GM18519 (cell line): ENCODE measurements around the gene PTGDR.

Experiments
- ATAC-seq: cut with Tn5 transposase; IDR thresholded peaks from one replicate; pipeline ENCODE4 v1.9.1; 2021; ENCODE audit warnings: mild to moderate bottlenecking, moderate library complexity; ENCODE audit not compliant: unreplicated experiment, low FRiP score

PTGDR gene

DNA sequence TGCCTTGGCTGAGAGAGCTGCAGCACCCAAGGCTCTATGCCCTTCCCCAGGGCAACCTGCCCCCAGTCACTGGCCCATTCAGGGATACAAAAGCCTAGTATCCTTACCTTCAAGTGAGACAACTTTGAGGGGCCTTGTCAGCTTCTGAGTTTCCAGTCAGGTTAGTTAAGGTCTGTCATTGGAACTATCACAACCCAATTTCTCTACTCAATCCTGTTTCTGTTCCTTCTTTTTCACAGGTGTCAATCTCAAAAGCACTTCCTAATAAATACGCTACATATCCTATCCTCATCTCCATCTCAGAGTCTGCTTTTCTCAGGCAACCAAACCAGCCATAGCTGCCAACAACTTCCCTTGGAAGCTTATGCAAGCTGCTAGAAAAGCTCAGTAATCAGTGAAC is 4.9 kb upstream of the PTGDR start:
- no peak for ATAC-seq

DNA sequence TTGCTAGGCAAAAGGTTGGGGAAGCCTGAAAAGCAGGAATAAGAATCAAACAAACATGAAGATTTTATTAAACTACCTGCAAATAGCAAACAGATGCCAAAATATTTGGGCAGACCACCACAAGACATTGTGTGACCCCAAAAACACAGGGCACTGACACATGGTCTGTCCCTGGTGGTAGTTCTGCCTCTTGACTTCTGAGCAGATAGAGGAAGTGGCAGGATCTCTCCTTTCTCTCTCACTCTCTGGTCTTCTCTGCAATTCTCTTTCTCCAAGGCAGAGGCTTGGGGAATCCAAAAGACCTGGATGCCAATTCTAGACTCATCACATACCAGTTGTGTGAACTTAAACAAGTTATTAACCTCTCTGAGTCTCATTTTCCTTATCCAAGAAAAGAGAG is 4.3 kb upstream of the PTGDR start:
- no peak for ATAC-seq

DNA sequence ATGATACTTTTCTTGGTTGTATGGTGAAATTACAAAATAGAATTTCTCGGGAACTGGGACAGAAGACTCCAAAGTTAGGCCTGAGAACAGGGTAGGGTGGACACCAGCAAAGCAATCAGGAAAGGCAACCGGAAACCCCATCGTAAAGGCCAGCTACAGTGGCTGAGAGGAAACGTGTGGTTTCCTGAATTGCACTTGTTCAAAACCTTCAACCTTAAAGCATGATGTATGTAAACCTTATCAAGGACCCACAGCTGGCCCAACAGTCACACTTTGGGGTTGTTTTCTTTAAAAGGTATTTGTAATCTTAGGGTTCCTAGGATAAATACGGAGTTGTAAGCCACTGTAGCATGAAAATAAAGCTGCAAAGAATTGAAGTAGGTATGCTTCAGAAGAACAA is 2.2 kb upstream of the PTGDR start:
- no peak for ATAC-seq

DNA sequence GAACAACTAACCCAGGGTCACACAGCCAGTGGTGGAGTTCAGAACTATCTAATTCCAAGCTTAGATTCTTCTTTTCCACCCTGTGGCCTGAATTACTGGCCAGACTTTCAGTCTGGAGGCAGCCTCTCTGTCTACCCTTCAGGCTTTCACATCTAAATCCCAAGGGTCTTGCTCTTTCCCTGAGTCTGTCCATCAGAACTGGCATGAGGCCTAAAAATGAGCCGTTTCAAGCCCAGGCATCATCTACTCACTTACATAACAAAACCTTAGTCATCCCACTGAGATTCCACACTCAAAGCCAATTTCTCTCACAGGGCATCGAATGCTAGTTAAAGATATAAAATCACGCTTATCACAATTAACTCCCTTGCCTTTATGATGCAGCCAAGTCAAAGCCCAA is 1.3 kb upstream of the PTGDR start:
- no peak for ATAC-seq

DNA sequence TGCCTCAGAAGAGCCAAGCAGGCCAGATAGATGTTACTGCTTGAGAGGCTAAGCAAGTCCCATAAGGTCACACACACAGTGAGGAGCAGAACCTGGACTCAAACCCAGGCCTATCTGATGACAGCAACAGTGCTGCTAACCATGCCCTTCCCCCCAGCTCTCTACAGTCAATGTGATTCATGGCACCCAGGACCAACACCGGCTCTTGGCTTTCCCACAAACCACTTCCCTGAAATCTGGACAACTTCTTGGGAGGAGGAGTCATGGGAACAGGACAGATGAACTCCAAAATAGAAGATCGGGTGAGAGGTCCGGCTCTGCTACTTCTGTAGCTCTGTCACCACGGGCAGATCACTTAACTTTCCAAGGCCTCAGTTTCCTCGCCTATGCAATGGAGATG is 716 bp upstream of the PTGDR start:
- ATAC-seq: no peak

DNA sequence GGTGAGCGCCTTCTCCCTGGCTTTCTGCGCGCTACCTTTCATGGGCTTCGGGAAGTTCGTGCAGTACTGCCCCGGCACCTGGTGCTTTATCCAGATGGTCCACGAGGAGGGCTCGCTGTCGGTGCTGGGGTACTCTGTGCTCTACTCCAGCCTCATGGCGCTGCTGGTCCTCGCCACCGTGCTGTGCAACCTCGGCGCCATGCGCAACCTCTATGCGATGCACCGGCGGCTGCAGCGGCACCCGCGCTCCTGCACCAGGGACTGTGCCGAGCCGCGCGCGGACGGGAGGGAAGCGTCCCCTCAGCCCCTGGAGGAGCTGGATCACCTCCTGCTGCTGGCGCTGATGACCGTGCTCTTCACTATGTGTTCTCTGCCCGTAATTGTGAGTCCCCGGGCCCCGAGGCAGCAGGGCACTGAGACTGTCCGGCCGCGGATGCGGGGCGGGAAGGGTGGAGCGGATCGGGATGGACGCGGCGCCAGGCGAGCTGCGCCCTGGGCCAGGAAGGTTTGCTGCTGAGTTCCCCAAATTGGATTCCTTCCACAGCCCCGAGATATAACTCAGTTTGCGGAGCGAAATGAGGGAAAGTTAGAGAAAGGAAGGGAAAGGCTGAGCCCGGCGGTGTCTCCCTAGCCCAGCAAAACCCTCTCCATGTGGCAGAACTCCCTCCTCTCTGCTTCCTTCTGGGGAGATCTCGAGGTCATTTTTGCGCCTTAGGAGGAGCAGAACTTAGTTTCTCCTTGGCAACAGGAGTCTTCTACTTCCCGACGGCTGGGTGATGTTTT is 972 bp downstream of the PTGDR start:
- ATAC-seq: no peak

DNA sequence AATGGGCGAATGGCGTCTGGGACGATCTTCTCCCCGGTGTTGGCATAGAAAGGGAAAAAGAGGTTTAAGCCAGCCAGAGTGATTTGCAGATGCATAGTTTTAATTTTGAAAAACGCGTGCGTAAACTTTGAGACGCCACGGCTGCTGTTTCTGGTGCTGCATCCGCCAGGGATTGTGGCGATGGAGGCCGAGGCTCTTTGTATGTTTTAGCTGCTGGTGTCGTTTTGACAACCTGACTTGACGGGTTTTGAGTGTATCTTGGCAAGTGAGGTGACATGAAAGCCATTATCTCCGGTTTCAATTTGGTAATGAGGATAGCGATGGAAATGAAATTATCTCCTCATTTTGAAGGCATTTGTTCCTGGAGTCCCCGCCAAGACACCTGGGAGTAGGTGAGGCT is 1.6 kb downstream of the PTGDR start:
- no peak for ATAC-seq

DNA sequence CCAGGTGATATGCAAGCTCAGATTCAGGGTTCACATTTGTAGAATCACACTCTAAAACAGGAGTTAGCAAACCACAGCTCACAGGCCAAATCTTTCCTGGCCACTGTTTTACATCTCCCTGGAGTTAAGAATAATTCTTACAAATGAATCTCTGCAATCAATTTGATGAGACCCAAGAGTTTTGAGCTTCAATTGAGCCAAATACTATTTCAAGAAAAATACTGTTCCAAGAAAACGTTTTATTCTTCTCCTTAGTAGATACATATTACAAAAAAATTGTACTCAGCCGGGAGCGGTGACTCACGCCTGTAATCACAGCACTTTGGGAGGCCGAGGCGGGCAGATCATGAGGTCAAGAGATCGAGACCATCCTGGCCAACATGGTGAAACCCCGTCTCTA is 2.5 kb downstream of the PTGDR start:
- ATAC-seq: no peak

DNA sequence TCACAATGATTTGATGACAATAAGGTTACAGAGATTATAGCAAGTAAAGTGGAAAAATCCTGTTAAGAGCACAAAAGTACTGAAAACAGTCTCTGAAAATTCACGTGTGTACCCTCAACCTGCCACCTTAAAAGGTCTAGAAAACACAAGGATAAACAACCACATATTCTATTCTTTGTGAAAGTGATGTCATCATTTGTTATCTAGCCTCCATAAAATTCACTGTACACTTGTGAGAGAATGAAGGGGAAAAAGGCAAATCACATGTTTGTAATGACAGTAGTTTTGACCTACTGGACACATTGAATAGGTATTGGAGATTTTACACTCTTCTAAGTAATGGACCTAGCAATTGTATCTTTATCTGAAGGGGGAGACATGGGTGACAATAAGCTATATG is 4.0 kb downstream of the PTGDR start:
- no peak for ATAC-seq

DNA sequence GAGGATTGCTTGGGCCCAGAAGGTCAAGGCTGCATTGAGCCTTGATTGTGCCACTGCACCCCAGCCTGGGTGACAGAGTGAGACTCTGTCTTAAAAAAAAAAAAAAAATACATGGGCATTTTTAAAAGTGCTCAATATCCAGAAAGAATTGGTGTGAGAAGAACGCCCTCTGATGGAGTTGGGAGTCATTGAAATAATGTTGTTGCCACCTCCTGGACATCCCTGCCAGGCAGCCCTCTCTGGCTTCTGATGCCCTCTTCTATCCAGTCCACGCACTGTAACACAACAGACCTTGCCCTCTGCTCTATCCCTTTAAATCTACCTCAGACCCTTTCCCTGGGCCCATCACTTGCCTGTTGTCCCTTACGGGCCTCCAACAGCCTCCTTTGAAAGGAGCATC is 4.9 kb downstream of the PTGDR start:
- no peak for ATAC-seq

DNA sequence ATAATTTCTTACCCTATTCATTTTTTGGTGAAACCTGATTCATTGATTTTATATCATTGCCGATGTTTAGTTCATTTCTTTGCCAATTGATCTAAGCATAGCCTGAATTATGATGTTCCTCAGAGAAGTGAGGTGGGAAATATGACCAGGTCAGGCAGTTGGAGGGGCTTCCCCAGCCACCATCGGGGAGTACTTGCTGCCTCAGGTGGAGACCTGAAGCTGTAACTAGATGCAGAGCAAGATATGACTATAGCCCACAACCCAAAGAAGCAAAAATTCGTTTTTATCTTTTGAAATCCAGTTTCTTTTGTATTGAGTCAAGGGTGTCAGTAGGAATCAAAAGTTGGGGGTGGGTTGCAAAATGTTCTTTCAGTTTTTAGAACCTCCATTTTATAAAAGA is 7.9 kb downstream of the PTGDR start:
- no peak for ATAC-seq

DNA sequence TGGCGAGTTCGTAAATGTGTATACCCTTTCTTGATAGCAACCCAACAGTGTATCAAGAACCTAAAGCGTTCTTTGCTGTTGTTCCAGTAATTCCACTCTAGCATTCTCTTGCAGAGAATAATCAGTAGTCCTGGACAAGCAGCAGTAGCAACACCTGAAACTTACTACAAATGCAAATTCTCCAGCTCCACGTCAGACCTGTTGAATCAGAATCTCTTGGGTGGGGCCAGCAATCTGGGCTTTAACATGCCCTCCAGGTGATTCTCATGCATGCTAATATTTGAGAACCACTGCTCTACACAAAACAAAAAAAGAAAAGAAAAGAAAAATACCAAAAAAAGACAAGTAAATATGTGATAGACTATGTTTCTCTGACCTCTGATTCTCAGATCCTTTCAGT is 10.1 kb downstream of the PTGDR start:
- no peak for ATAC-seq

DNA sequence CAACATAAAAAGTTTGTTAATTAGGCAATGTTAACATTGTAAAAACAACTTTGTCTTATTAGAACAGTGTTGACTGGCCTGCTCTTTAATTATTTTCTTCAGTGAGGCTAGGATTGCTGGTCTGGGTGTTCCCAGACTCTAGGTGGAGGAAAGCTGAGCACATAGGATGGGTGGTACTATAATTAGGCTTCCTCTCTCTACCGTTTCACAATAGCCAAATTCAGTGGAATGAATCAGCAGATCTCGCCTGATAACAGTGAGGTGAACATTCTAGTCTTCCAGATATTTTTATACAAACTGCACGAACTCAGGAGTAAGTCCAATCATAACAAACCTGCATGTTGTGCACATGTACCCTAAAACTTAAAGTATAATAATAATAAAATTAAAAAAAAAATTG is 11.9 kb downstream of the PTGDR start:
- no peak for ATAC-seq

DNA sequence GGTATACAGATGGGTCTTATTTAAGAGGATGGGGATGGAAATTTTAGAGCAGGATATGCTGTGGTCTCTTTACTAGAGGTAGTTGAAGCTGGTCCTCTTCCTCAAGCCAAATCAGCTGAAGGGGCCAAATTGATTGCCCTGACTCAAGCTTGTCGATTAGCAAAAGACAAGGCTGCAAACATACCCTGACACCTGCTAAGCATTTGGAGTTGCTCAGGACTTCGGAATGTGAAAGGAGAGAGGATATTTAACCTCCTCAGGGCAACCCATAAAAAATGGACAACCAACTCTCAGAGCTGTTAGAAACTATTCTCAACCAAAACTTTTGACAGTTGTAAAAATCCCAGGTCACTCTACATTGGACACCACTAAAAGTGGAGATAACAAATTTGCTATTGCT is 15.6 kb downstream of the PTGDR start:
- no peak for ATAC-seq

DNA sequence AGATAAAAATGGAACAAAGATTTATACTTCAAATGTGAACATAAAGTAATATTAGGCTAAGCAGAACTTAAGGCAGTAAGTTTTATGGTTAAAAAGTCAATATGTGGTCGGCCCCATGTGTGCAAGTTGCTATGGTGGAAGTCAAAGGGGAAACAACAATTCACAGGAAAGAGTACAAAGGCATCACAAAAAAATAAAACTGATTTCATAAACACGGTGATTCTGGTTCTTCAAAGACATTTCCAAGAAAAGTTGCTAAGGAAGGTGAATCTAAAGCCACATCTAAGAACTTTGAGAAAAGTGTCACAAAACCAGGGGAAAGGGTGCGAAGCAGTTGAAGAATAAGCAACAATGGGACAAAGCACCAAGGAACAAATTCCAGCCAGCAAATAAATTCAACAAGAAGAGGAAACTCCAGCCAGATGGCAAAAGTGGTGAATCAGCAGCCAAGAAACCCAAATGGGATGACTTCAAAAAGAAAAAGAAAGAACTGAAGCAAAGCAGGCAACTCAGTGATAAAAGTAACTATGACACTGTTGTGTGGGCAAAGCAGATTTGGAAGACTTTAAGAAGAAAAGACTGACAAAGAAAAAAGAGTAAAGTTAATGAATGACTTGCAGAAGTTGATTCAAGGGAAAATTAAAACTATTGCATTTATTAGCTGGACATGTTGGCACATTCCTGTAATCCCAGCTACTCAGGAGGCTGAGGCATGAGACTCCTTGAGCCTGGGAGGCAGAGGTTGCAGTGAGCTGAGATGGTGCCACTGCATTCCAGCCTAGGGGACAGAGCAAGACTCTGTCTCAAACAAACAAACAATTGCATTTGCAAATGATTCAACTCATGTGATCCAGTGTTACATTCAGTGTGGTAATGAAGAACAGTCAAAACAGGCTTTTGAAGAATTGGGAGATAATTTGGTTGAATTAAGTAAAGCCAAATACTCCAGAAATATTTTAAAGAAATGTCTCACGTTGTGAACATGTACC is 19.5 kb downstream of the PTGDR start:
- ATAC-seq: no peak

DNA sequence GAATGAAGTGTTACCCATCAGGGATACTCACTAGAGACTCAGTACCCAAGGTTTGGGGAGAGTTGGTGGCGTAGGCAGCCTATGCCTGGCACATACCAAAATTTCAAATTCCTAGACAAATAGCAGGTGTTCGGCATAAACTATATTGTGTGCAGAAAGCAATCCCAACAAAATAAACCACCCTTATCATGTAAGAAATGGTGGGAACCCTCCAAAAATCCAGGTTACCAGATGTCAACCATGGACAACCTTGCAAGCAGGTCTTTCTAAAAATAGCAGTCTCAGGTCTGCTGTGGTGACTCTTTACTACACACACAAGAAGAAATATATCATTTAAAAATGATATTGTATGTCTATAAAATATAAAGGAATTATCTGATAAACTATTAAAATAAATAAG is 28.9 kb downstream of the PTGDR start:
- ATAC-seq: no peak

DNA sequence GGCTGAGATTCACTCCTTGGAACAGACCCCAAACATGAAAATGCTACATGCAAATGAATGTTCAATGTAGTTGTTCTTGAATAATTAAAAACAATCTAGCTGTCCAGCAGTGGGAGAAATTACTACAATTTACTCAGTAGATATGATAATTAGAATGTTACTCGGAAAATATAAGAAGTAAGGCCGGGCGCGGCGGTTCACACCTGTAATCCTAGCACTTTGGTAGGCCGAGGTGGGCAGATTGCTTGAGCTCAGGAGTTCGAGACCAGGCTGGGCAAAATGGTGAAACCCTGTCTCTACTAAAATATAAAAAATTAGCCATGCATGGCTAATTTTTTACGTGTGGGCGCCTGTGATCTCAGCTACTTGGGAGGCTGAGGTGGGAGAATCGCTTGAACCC is 31.3 kb downstream of the PTGDR start:
- ATAC-seq: no peak

DNA sequence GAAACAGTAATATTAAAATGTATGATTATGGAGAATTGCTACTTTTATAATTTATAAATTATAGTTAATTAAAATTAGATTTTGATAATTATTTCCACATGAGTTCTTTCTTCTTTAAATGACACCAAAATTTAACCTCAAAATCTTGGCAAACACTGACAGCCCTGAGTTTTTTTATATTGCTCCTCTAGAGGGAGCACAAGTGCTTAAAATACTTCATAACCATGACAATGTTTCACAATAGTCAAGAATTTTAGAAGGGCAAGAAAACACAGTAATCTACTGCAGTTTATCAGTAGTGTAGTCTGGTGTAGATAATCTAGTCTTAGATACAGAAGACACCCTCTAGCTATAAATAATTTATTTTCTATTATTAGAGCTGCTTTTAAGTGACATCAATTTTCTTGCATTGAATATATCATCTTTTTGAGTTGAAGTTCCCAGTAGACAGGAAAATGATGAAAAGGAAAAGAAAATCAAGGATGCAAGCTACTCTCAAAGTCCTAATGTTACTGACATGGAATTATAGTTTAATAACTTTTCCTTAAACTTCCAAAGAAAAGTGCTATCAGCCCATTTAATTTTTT is 32.3 kb downstream of the PTGDR start:
- ATAC-seq: no peak

DNA sequence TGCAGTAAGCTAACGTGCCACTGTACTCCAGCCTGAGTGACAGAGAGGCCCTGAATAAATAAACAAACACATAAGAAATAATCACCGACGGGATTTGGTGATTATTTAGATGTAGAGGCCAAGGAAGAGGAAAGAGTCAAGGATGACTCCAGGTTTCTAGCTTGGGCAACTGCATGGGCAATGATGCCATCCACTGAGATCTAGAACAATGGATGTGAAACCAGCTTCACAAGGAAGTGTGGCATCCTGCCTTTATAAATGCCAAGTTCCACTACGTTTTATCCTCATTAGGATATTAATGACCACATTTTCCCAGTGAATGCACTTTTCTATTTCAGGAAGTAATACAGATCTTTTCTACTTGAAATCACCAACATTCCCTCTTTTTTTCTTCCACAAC is 35.7 kb downstream of the PTGDR start:
- no peak for ATAC-seq

DNA sequence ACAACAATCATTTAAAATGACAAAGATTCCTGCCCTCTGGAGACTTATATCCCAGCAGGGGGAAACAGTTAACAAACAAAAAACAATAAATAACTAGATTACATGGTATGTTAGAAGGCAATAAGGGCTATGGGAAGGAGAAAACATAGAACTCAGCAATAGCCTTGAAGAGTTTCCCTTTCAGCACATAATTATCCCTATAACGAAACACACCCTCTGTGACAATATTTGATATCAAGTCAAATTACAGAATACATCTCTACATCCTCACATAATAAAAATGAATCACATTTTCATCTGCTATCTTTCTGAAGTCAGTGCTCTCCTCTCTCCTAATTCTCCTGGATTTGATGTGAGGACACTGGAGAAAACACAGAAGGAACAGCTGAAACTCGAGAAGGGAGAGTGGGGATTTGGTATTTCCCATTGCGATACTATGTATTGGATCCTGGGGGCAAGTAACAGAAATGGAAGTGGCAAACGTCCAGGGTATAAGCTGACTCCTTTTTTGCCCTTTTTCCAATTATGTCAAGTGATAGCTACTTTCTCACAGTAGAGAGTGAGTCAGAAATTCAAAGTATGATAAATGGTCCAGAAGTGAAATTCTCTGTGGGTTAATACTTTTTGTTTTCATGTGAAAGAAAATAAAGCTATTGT is 36.9 kb downstream of the PTGDR start:
- no peak for ATAC-seq

DNA sequence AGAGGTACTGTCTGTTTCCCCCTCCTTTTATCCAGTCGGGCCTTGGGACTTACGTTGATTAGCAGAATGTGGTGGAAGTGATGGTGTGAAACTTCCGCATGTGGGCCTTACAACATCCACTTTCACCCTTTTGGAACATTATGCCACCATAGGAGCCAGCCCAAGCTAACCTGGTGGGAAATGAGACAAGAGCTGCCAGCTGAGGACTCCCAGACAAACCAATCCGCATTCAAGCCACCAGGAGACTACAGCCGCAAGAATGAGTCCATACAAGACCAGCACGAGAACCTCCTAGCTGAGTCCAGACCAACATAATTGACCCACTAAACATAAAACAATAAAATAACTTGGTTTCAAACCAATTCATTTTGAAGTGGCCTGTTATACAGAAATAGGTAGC is 37.5 kb downstream of the PTGDR start:
- no peak for ATAC-seq
